ENCODE measurements around the gene NUDT3.
"Not testable (repeated sequence)": the region's sequence is repeated elsewhere in the genome, so short reads cannot be mapped to it uniquely, and the experiment has no call there.

Gene NUDT3

GRCh38 chr6:34365781-34366638, 26.5 kb downstream of the NUDT3 start:
- not testable (repeated sequence) for DNase-seq

GRCh38 chr6:34363681-34364075, 28.8 kb downstream of the NUDT3 start:
- not testable (repeated sequence) for DNase-seq

DNA sequence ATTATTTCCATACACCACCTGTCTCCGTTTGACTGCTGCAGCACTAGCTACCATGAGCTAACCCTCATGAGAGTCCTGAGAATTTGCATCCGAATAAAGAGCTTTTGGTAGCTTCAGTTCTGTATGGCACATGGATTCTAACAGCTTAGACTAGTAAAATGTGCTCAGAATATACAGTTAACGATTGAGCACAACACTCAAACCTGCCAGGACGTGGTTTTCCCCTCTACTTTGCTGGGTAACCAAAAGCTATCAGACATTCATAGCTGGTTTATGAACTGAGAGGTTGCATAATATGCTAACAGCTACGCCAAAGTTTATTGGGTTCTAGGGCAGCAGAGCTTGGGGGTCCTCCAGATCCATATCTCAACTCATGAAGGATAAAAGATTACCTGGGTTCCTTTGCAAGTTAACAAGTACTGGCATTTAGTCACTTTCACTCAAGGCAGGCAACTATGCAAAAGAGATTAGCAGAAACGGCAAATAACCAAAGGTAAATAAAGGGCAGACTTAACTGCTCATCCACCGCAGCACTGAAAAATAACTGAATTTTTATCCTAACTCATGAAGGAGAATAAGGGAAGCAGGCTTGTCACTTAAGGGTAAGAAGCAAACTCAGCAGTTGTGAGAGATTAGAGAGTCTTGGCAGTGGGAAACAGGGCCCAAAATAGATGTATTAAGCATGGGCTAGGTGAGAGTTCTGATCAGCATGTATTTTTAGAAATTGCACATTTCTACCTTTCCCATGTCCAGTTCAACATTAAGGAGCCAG, 29.4 kb downstream of the NUDT3 start:
- no peak for DNase-seq

GRCh38 chr6:34362176-34362575, 30.3 kb downstream of the NUDT3 start:
- no peak for DNase-seq

DNA sequence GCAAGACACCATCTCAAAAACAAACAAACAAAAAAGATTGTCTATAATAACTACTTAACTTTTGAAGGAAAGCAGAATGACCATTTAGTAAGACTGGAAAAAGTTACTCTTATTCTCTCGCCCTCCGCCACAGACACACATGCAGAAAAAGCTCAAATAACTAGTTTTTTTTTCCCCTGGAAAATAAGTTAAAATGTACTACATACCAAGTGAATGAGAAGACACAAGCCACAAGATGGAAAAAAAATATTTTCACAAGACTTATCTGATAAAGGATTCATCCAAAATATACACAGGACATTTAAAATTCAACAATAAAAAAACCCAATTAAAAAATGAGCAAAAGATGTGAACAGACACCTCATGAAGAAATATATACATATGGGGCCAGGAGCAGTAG, 31.9 kb downstream of the NUDT3 start:
- no peak for DNase-seq

DNA sequence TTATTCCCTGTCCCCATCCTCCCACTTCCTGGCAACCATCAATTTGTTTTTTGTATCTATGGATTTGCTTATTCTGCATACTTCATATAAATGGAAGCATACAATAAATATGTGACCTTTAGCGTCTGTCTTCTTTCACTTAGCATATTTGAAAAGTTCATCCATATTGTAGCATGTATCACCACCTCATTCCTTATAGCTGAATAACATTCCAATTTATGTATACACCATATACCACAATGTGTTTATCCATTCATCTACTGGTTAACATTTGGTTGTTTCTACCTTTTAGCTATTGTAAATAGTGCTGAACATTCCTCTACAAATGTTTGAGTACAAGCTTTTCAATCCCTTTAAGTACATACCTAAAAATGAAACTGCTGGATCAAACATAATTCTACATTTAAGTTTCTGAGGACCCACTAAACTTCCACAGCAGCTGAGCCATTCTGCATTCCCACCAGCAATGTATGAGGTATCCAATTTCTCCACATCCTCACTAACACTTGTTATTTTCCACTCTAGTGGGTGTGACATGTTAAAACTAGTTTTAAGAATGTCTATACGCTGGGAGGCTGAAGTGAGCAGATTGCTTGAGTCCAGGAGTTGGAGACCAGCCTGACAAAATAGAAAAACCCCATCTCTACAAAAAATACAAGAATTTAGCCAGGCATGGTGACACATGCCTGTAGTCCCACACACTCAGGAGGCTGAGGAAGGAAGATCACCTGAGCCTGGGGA, 32.9 kb downstream of the NUDT3 start:
- DNase-seq = no peak

- no peak for DNase-seq
Observed at GRCh38 chr6:34358389-34358905, 34.0 kb downstream of the NUDT3 start.

DNA sequence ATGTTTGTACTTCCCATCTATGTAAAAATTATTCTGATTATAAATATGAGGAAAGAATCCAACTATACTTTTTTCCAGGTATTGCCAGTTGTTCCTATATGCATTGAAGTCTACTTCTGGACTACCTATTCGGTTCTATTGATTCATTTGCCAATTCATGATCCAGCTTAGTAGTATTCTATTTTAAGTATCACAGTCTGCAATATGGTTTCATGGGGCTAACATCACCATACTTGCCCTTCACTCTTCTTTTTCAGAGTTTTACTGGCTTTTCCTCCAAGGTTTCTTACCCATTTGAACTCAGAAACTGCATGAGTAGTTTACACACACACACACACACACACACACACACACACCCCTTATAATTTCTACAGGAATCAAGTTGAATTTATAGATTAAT, 34.5 kb downstream of the NUDT3 start:
- DNase-seq = no peak

GRCh38 chr6:34355889-34356288, 36.6 kb downstream of the NUDT3 start:
- no peak for DNase-seq

DNA sequence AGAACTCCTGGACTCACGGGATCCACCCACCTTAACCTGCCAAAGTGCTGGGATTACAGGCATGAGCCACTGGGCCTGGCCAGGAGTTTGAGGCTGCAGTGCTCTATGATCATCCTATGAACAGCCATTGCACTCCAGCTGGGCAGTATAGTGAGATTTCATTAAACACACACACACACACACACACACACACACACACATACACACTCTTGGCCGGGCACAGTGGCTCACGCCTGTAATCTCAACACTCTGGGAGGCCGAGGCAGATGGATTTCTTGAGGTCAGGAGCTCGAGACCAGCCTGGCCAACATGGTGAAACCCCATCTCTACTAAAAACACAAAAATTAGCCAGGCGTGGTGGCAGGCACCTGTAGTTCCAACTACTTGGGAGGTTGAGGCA, 38.2 kb downstream of the NUDT3 start:
- not testable (repeated sequence) for DNase-seq

DNA sequence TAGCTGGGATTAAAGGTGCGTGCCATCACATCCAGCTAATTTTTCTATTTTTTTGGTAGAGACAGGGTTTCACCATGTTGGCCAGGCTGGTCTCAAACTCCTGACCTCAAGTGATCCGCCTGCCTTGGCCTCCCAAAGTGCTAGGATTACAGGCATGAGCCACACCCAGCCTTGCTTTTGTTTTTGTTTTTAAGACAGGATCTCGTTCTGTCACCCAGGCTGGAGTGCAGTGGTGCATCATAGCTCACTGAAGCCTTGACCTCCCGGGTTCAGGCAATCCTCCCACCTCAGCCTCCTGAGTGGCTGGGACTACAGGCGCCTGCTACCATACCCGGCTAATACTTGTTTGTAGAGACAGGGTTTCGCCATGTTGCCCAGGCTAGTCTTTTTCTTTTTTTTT, 38.9 kb downstream of the NUDT3 start:
- DNase-seq = not testable (repeated sequence)

DNA sequence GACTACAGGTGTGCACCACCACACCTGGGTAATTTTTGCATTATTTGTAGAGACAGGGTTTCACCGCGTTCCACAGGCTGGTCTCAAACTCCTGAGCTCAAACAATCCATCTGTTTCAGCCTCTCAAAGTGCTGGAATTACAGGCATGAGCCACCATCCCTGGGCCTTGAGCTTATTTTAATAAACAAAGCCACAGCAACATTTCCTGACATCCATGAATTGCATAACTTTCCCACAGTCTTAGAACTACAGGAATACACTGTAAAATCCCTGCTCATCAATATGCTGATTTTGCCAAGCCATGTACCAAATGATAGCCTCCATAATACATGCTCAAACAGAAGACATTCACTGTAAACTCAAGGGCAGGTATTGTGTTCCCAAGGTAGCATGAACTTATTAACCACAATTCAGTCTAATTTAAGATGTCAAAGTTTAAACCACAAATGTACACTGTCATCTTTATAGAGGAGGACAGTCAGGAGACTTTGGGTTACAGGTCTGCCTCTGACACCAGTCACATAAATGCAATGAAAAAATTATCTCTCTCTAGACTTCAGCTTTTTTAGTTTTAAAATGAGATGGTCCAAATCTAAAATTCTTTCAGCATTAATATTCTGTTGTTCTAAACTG, 40.0 kb downstream of the NUDT3 start:
- no peak for DNase-seq

DNA sequence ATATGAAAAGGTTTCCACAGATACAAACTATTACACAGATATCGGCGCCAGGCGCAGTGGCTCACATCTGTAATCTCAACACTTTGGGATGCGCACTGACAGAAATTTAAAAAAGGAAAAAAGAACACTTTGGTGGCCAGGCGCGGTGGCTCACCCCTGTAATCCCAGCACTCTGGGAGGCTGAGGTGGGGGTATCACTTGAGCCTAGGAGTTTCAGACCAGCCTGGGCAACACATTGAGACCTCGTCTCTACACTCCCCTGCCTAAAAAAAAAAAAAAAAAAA, 41.6 kb downstream of the NUDT3 start:
- no peak for DNase-seq

DNA sequence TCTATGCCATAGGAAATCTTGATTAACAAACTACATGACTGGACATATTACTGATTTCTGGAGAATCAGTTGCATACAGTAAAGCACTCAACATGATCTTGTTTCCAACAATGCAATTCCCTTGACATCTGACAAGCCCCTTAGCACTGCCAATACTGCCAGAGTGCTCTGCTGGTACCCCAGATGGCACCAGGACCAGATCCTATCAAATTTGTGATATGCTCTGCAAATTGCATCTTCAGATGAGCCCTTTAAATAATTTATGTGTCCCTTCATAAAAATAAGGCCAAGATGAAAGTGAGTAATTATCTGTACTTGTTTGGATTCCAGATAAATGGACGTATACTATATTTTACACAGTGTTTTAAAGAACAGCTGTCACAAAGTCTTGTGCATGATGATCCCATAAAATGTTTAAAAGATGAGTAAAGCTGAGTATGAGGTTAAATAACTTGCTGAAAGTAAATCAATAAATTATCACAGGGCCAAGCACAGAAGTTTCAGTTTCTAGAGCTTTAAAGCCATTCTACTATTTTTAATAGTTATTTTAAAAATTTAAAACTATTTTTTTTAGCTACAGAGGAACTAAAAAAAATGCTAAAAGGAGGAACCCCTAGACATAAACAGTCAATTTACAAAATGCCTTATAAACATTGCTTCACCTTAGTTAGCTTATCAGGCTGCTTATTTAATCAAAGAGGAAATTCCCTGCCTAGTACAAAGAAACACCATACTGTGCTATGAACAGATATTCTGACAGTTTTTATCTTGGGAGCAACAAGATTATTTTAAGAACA, 42.1 kb downstream of the NUDT3 start:
- no peak for DNase-seq

GRCh38 chr6:34349211-34349610, 43.3 kb downstream of the NUDT3 start:
- DNase-seq = no peak

- DNase-seq = no peak
Observed at GRCh38 chr6:34347303-34347702, 45.2 kb downstream of the NUDT3 start.

DNA sequence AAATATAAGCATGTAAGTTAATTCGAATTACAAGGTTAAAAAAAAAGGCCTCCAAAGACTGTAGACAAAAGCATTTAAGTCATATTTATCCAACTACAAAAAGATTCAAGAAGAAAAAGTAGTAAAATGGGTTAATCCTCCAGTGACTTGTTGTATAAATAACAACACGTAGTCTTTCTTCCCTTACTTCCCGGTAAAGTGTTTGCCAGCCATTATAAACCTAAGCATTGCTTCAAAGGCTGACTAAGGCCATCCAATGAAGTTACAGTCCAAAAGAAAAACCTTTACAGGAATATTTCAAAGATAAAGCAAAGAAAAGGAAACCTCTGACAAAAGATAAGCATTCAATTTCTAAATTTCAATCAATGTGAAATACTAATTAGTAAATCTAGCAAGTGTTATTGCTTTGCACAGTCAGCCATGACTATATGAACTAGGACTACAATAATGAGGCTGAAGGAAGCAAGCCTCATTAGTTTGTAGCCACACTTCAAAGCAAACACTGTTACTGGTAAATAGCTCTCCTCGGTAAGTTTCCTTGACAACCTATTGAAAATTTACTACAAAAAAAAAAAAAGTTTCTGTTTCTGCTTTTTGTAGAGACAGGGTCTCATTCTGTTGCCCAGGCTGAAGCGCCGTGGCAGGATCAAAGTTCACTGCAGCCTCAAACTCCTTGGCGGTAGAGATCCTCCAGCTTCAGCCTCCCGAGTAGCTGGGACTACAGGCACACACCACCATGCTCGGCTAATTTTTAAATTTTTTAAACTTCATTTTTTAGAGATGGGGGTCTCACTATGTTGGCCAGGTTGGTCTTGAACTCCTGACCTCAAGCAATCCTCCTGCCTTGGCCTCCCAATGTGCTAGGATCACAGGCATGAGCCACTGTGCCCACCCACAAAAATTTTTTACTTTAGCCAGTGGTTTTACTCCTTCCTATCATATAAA, 46.0 kb downstream of the NUDT3 start:
- DNase-seq = no peak

DNA sequence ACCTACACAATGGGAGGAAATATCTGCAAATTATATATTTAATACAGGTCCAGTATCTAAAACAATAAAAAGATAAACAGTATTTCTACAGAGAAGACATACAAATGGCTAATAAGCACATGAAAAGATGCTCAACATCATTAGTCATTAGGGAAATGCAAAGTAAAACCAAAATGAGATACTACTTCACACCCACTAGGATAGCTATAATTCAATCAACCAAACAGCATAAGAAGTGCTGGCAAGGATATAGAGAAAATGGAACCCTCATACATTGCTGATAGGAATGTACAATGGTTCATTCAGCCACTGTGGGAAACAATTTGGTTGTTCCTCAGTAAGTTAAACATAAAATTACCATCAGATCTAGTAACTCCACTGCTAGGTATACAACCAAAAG, 48.7 kb downstream of the NUDT3 start:
- no peak for DNase-seq

DNA sequence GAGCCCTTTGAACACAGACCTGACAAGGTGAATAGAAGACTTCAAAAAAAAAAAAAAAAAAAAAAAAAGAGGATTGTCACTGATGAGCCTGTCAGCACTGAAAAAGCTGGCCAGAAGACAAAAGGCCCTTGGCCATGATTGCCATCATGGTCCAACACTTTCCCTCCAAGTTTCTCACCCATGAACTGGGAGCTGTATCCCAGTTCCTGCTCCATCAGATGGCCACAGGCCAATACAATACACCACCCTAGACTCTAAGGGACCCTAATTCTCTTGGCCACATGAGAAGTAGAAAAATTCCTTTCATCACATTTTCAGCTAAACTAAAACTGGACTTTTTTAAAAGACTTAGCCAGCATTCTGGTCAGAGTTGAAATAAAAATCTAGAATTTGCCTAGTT, 50.2 kb downstream of the NUDT3 start:
- DNase-seq = no peak

DNA sequence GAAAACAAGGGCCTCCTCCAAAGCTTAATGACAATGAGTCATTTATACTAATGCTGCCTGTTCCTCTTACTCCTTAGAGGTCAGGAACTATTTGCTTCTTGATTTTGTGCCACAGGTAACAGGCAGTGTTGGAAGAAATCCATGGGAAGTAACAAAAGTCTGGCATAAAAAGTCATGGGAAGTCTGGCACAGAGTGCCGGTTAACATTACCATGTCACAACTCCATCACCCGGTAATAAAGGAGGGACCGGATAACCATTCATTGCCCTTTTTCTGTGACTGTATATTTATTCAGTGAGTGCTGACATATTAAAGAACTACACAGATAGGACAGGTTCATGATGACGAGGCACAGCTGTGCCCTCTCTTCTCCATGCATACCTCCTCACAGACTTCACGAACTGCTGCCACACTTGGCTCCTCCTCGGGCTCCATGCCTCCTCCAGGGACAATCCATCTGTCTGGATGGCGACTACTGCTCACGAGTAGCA, 50.9 kb downstream of the NUDT3 start:
- DNase-seq = no peak
